HL-60 (cell line): Measurements from ENCODE around the gene HNRNPA3.

Experiments used
- DNase-seq, 2 experiments: peaks; one replicate each; pipeline ENCODE4 v3.0.0-alpha.2; 2010 to 2020; ENCODE audit warnings: low read depth in 1 of 2, low spot score in 1 of 2
- H3K27ac ChIP-seq: fragments of 250-450 bp; sonication (Bioruptor Pico); replicated peaks from 2 replicates; pipeline ENCODE4 v1.5.1; 2020; ENCODE audit warnings: mild to moderate bottlenecking, moderate library complexity
- H3K27me3 ChIP-seq: fragments of 250-450 bp; sonication (Bioruptor Pico); 2 replicates; pipeline ENCODE4 v1.5.1; 2021; ENCODE audit warnings: mild to moderate bottlenecking, moderate library complexity; ENCODE audit not compliant: insufficient read depth, poor library complexity, severe bottlenecking
- H3K4me3 ChIP-seq: replicated peaks from 2 replicates; pipeline ENCODE4 v1.5.1; 2011; ENCODE audit warnings: mild to moderate bottlenecking, control low read depth, low read length; ENCODE audit not compliant: insufficient read depth
- GABPA ChIP-seq: IDR thresholded peaks from 2 replicates; pipeline ENCODE4 v1.6.1; 2012; ENCODE audit warnings: low read depth
- POLR2AphosphoS5 ChIP-seq: IDR thresholded peaks from 2 replicates; pipeline ENCODE4 v1.6.1; 2012; ENCODE audit warnings: low read depth
- REST ChIP-seq: IDR thresholded peaks from 2 replicates; pipeline ENCODE4 v1.6.1; 2012; ENCODE audit warnings: low read depth; ENCODE audit not compliant: insufficient replicate concordance
- SPI1 ChIP-seq: IDR thresholded peaks from 2 replicates; pipeline ENCODE4 v1.6.1; 2012; ENCODE audit warnings: low read depth, mild to moderate bottlenecking, borderline replicate concordance
- TF ChIP-seq, protein P1 (sequence below): IDR thresholded peaks from one replicate; pipeline ENCODE4 v1.5.1; 2011; ENCODE audit warnings: low read length, control low read depth, inconsistent platforms; ENCODE audit not compliant: insufficient read depth

Gene HNRNPA3

GRCh38 chr2:177258059-177258458, 45.5 kb downstream of the HNRNPA3 start:
- Histone ChIP-seq H3K27ac (no peak overlapping the region), H3K4me3 (no peak overlapping the region), H3K27me3 (no peaks in the 10 kb centered on the region)
- TF ChIP-seq POLR2AphosphoS5 (no peak), REST (no peak), GABPA (no peak), SPI1 (no peak)
- TF ChIP-seq, protein P1, sequence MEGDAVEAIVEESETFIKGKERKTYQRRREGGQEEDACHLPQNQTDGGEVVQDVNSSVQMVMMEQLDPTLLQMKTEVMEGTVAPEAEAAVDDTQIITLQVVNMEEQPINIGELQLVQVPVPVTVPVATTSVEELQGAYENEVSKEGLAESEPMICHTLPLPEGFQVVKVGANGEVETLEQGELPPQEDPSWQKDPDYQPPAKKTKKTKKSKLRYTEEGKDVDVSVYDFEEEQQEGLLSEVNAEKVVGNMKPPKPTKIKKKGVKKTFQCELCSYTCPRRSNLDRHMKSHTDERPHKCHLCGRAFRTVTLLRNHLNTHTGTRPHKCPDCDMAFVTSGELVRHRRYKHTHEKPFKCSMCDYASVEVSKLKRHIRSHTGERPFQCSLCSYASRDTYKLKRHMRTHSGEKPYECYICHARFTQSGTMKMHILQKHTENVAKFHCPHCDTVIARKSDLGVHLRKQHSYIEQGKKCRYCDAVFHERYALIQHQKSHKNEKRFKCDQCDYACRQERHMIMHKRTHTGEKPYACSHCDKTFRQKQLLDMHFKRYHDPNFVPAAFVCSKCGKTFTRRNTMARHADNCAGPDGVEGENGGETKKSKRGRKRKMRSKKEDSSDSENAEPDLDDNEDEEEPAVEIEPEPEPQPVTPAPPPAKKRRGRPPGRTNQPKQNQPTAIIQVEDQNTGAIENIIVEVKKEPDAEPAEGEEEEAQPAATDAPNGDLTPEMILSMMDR, result no peak
- DNase-seq, result no peak

GRCh38 chr2:177260379-177260778, 47.8 kb downstream of the HNRNPA3 start:
- TF ChIP-seq, protein P1, result no peak
- 0 out of 2 replicates have a peak, but pooled peaks have one; percentile 21 for TF ChIP-seq POLR2AphosphoS5
- 0 out of 2 replicates have a peak overlapping the region, but pooled peaks have one; percentile 10 for H3K27ac ChIP-seq
- DNase-seq, result no peak
- H3K27me3 ChIP-seq, result no peaks in the 10 kb centered on the region
- no peak overlapping the region for H3K4me3 ChIP-seq

GRCh38 chr2:177261116-177262060, 48.8 kb downstream of the HNRNPA3 start:
- peak overlapping the region; percentile 99 for H3K27ac ChIP-seq
- DNase-seq, result no peak
- TF ChIP-seq GABPA (no peak), POLR2AphosphoS5 (no peak), SPI1 (no peak), REST (no peak)
- TF ChIP-seq, protein P1, result no peak
- no peaks in the 10 kb centered on the region for H3K27me3 ChIP-seq
- H3K4me3 ChIP-seq, result peak overlapping the region; percentile 63
